HL-60 (cell line): ENCODE data around the gene TBC1D20.

Experiments used
- DNase-seq, 2 experiments: peaks; one replicate each; pipeline ENCODE4 v3.0.0-alpha.2; 2010 to 2020; ENCODE audit warnings: low read depth in 1 of 2, low spot score in 1 of 2
- H3K27ac ChIP-seq: fragments of 250-450 bp; sonication (Bioruptor Pico); replicated peaks from 2 replicates; pipeline ENCODE4 v1.5.1; 2020; ENCODE audit warnings: mild to moderate bottlenecking, moderate library complexity
- H3K27me3 ChIP-seq: fragments of 250-450 bp; sonication (Bioruptor Pico); 2 replicates; pipeline ENCODE4 v1.5.1; 2021; ENCODE audit warnings: mild to moderate bottlenecking, moderate library complexity; ENCODE audit not compliant: insufficient read depth, poor library complexity, severe bottlenecking
- H3K4me3 ChIP-seq: replicated peaks from 2 replicates; pipeline ENCODE4 v1.5.1; 2011; ENCODE audit warnings: mild to moderate bottlenecking, control low read depth, low read length; ENCODE audit not compliant: insufficient read depth
- GABPA ChIP-seq: IDR thresholded peaks from 2 replicates; pipeline ENCODE4 v1.6.1; 2012; ENCODE audit warnings: low read depth
- POLR2AphosphoS5 ChIP-seq: IDR thresholded peaks from 2 replicates; pipeline ENCODE4 v1.6.1; 2012; ENCODE audit warnings: low read depth
- REST ChIP-seq: IDR thresholded peaks from 2 replicates; pipeline ENCODE4 v1.6.1; 2012; ENCODE audit warnings: low read depth; ENCODE audit not compliant: insufficient replicate concordance
- SPI1 ChIP-seq: IDR thresholded peaks from 2 replicates; pipeline ENCODE4 v1.6.1; 2012; ENCODE audit warnings: low read depth, mild to moderate bottlenecking, borderline replicate concordance
- TF ChIP-seq, protein P1 (sequence below): IDR thresholded peaks from one replicate; pipeline ENCODE4 v1.5.1; 2011; ENCODE audit warnings: low read length, control low read depth, inconsistent platforms; ENCODE audit not compliant: insufficient read depth

Gene TBC1D20

DNA sequence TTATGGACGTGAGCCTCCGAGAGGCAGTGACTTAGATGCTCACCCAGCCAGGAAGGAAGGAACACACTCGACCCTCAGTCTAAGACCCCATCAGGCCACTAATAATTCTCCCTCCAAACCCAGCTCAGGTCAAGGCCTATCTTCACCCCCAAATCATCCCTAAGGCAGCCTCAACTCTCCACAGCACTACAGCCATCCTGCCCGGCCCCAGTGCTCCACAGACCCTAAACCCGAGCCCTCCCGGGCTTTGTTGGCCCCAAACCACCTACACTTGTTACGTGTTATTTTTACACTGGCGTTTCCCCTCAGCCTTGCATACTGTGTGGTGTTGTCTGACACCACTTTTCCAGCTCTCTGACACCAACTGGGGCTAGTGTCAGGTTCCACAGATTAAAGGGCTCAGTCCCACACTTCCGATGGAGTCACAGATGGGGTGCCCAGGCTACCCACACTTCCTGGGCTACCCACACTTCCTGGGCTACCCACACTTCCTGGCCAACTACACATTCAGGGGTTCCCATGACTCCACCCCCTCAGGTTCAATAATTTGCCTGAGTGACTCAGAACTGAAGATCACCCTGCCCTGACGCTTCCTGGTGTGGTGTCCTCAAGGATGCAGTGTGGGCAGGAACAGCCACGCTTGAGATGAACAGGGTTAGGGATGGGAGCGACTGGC is 28.9 kb downstream of the TBC1D20 start:
- DNase-seq = no peak

DNA sequence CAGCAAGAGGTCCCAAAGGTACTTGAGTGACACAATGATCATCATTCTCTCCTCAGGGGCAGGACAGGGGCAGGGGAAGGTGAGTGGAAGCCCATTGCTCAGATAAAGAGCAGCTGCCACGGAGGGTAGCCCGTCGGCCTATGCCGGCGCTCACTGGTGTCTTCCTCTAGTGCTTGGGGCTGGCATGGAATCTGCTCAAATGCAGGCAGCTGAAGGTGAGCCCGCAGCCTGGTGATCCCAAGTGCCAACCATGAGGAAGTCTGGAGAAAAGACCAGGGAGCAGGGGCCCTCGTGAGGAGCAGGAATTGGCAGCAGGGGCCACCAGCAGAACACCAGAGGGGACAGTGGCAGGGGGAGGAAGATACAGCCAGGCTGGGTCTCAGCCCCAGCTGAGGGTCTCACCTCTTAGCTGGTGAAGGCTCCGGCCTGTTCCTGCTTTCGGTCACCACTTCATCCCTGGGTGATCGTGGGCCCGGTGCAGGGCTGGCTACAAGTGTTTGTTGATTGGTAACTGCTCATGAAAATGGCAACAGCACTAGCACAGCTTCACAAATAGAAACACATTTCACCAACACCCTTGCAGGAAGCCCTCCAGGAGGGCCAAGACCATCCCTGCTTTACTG is 29.5 kb downstream of the TBC1D20 start:
- TF ChIP-seq SPI1 (no peak), REST (no peak), POLR2AphosphoS5 (no peak), GABPA (no peak)
- TF ChIP-seq, protein P1, sequence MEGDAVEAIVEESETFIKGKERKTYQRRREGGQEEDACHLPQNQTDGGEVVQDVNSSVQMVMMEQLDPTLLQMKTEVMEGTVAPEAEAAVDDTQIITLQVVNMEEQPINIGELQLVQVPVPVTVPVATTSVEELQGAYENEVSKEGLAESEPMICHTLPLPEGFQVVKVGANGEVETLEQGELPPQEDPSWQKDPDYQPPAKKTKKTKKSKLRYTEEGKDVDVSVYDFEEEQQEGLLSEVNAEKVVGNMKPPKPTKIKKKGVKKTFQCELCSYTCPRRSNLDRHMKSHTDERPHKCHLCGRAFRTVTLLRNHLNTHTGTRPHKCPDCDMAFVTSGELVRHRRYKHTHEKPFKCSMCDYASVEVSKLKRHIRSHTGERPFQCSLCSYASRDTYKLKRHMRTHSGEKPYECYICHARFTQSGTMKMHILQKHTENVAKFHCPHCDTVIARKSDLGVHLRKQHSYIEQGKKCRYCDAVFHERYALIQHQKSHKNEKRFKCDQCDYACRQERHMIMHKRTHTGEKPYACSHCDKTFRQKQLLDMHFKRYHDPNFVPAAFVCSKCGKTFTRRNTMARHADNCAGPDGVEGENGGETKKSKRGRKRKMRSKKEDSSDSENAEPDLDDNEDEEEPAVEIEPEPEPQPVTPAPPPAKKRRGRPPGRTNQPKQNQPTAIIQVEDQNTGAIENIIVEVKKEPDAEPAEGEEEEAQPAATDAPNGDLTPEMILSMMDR = no peak
- Histone ChIP-seq H3K4me3 (no peak overlapping the region), H3K27me3 (no peaks in the 10 kb centered on the region), H3K27ac (no peak overlapping the region)
- DNase-seq = no peak

More for the DNA sequence above, 28.9 kb downstream of the TBC1D20 start:
- no peak overlapping the region for H3K4me3 ChIP-seq
- no peaks in the 10 kb centered on the region for H3K27me3 ChIP-seq
- H3K27ac ChIP-seq = no peak overlapping the region
- TF ChIP-seq SPI1 (no peak), GABPA (no peak), POLR2AphosphoS5 (no peak), REST (no peak)
- TF ChIP-seq, protein P1 = no peak

GRCh38 chr20:432208-432607 is 30.1 kb downstream of the TBC1D20 start:
- TF ChIP-seq GABPA = no peak
- TF ChIP-seq SPI1 = no peak
- no peak for TF ChIP-seq POLR2AphosphoS5
- TF ChIP-seq REST = no peak
- TF ChIP-seq, protein P1 = no peak
- H3K4me3 ChIP-seq = no peak overlapping the region

More at GRCh38 chr20:432208-432607, 30.1 kb downstream of the TBC1D20 start:
- Histone ChIP-seq H3K27me3 (no peaks in the 10 kb centered on the region), H3K27ac (no peak overlapping the region)
- no peak for DNase-seq
